HepG2 (cell line): Measurements from ENCODE around the gene GUK1. TPM values are rescaled to one million over a fixed set of nuclear protein-coding genes. Genes with fewer than 3 reads are reported as not detected.

ENCODE experiments used
- ATAC-seq: fragments of 200-7000 bp; cut with Tn5 transposase; 3 replicates; pipeline ENCODE4 v1.9.1; 2020; ENCODE audit warnings: mild to moderate bottlenecking, moderate library complexity
- BruUV-seq: library from RNA; stranded (reverse); fragments of 400-500 nt; replicated peaks from 2 replicates; lab custom pipeline; 2021; lab: Mats Ljungman, UMichigan
- CTCF ChIA-PET: fragments of 300-600 bp; formaldehyde crosslinking; extraction: SDS; loops from one replicate; lab custom pipeline; 2021; ENCODE audit warnings: low total read pairs, inconsistent platforms, low intra/inter-chr PET ratio; lab: Yijun Ruan, JAX
- POLR2A ChIA-PET: fragments of 350-600 bp; sonication (Branson Sonifier 250); formaldehyde crosslinking; loops from one replicate; lab custom pipeline; 2020; ENCODE audit warnings: antibody characterized with exemption, inconsistent platforms; lab: Yijun Ruan, JAX
- DNase-seq: peaks from one replicate; pipeline ENCODE4 v3.0.0-alpha.2; 2015; ENCODE audit warnings: low spot score
- FAIRE-seq: peaks from 3 replicates; lab custom pipeline; 2011; peaks lifted over from hg19 to GRCh38; lab: Jason Lieb, UNC
- H2AFZ ChIP-seq: one replicate; pipeline ENCODE4 v1.6.1; 2011; ENCODE audit warnings: low read length, inconsistent platforms
- H3K27ac ChIP-seq: fragments of 300-600 bp; 3 replicates; pipeline ENCODE4 v1.8.0; 2011; ENCODE audit warnings: mixed run types, mild to moderate bottlenecking, mixed read lengths, low read length, inconsistent platforms; ENCODE audit not compliant: insufficient read depth; ENCODE audit errors: extremely low read length
- H3K27me3 ChIP-seq, 2 experiments: fragments of 200-600 bp in 1 of 2; 2 replicates in 1 of 2; 3 replicates in 1 of 2; pipeline versions ENCODE4 v1.6.0 to v1.8.0; 2011; ENCODE audit warnings: low read length in 2 of 2, mild to moderate bottlenecking in 2 of 2, moderate library complexity in 2 of 2, inconsistent platforms in 1 of 2; ENCODE audit not compliant: insufficient read depth in 2 of 2, control insufficient read depth in 1 of 2
- H3K36me3 ChIP-seq, 2 experiments: fragments of 200-600 bp in 1 of 2; replicated peaks in 1 of 2; 2 replicates in 1 of 2; 3 replicates in 1 of 2; pipeline versions ENCODE4 v1.5.1 to v1.8.0; 2011; ENCODE audit warnings: low read length in 2 of 2, inconsistent platforms in 1 of 2; ENCODE audit not compliant: insufficient read depth in 2 of 2, control insufficient read depth in 1 of 2
- H3K4me1 ChIP-seq: 2 replicates; pipeline ENCODE4 v1.5.1; 2012; ENCODE audit warnings: low read length, inconsistent platforms; ENCODE audit not compliant: insufficient read depth
- H3K4me2 ChIP-seq: 2 replicates; pipeline ENCODE4 v1.6.0; 2011; ENCODE audit warnings: low read depth, low read length, inconsistent platforms
- H3K4me3 ChIP-seq, 3 experiments: fragments of 200-600 bp in 1 of 3; sonication (generic), shearing (Covaris generic) in 1 of 3; replicated peaks in 1 of 3; 2 replicates each; pipeline ENCODE4 v1.5.1; 2011 to 2016; ENCODE audit warnings: low read length in 3 of 3, inconsistent platforms in 2 of 3, low read depth in 2 of 3, mild to moderate bottlenecking in 2 of 3, control low read depth in 1 of 3, mixed read lengths in 1 of 3; ENCODE audit not compliant: insufficient read depth in 1 of 3
- H3K79me2 ChIP-seq: one replicate; pipeline ENCODE4 v1.6.1; 2011; ENCODE audit warnings: low read length, inconsistent platforms; ENCODE audit not compliant: insufficient read depth
- H3K9ac ChIP-seq: 2 replicates; pipeline ENCODE4 v1.6.0; 2011; ENCODE audit warnings: mild to moderate bottlenecking, low read depth, low read length, inconsistent platforms; ENCODE audit not compliant: insufficient read depth
- H3K9me3 ChIP-seq: 2 replicates; pipeline ENCODE4 v1.5.1; 2012; ENCODE audit warnings: mild to moderate bottlenecking, low read length
- H4K20me1 ChIP-seq: 2 replicates; pipeline ENCODE4 v1.6.0; 2011; ENCODE audit warnings: inconsistent platforms, mild to moderate bottlenecking, low read length, moderate library complexity; ENCODE audit not compliant: insufficient read depth
- HNRNPH1 ChIP-seq: fragments of 200-400 bp; formaldehyde crosslinking; optimal IDR thresholded peaks from 2 replicates; pipeline ENCODE3; 2017; ENCODE audit warnings: mild to moderate bottlenecking, low read depth, low read length
- MED1 ChIP-seq: sonication (generic); formaldehyde crosslinking; IDR thresholded peaks from 2 replicates; pipeline ENCODE4 v1.4.0; 2020; ENCODE audit warnings: missing genetic modification reagents
- PCBP1 ChIP-seq: fragments of 200-400 bp; formaldehyde crosslinking; IDR thresholded peaks from 2 replicates; pipeline ENCODE4 v1.6.1; 2017; ENCODE audit warnings: mild to moderate bottlenecking, low read depth, low read length, borderline replicate concordance
- RBM22 ChIP-seq: fragments of 200-400 bp; formaldehyde crosslinking; optimal IDR thresholded peaks from 2 replicates; pipeline ENCODE3; 2017; ENCODE audit warnings: mild to moderate bottlenecking, low read length, moderate library complexity
- ZBTB34 ChIP-seq: sonication (generic); formaldehyde crosslinking; IDR thresholded peaks from 2 replicates; pipeline ENCODE4 v1.8.0; 2022; ENCODE audit warnings: mild to moderate bottlenecking, missing genetic modification reagents
- WGBS: methylation state at CpG from one replicate; pipeline ENCODE4 v1.1.6; 2017; ENCODE audit warnings: low lambda C conversion rate; 5-methylcytosine and 5-hydroxymethylcytosine counted together
- in situ Hi-C: cut with HindIII; loops from 2 replicates; pipeline ENCODE4 v1.10.0; 2017; ENCODE audit warnings: low pct_unique_long_range_greater_than_20kb; ENCODE audit not compliant: extremely low pct_ligation_motif_present
- intact Hi-C: fragments of 100-400 bp; cut with micrococcal nuclease; formaldehyde crosslinking; loops from one replicate; pipeline ENCODE4 v1.10.0; 2022; ENCODE audit not compliant: unreplicated experiment
- polyA plus RNA-seq, 8 experiments: library from polyadenylated mRNA; depleted of rRNA in 3 of 8; stranded (reverse) in 7 of 8; unstranded in 1 of 8; fragments of >200 nt; fragmentation: Illumina TruSeq in 4 of 8; extraction: Trizol in 4 of 8; gene quantifications; 2 replicates each; pipeline versions ENCODE4 v1.2.1 to v1.2.3, GENCODE V29; 2011 to 2016; ENCODE audit warnings: low read depth in 4 of 8, missing spikeins in 1 of 8, mixed read lengths in 1 of 8; ENCODE audit not compliant: insufficient read depth in 1 of 8
- total RNA-seq, 5 experiments: library from RNA; depleted of rRNA; stranded (reverse); fragments of >200 nt; fragmentation: Illumina TruSeq; extraction: Trizol; gene quantifications; 2 replicates each; pipeline ENCODE4 v1.2.3, GENCODE V29; 2016; ENCODE audit warnings: low read depth in 1 of 5

The GUK1 gene
- total and polyA plus RNA-seq, 2 of the 13 experiments (the other 11 are each of a cell fraction or from before 2014, with no cell fraction given) = 116 to 154 TPM

DNA sequence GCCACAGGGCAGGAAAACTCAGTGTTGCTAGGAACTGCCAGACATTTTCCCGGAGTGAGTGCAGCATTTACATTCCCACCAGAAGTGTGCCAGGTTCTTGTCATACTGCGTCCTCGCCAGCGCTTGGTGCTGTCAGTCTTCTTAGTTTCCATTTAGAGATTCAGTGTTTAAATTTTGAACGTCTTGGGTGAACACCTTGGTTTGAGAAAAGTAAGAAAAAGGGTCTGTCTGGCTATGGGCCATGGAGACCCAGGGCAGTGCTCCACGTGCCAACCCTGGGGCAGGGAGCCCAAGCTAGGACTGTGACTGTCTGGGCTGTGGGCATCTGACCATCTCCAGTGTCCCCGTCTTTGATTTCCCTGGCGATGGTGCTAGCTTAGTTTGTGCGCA lies 41.6 kb downstream of the GUK1 start:
- DNase-seq (no peak), ATAC-seq (no peak), FAIRE-seq (no peak)
- Histone ChIP-seq H3K79me2 (no peaks in the 10 kb centered on the region), H3K36me3 (no peaks in the 10 kb centered on the region), H3K4me1 (peaks cover 7% of the 10 kb centered on the region), H3K27me3 (no peaks in the 10 kb centered on the region), H3K9ac (no peak overlapping the region), H4K20me1 (no peaks in the 10 kb centered on the region), H3K27ac (no peak overlapping the region), H3K4me3 (no peak overlapping the region), H3K4me2 (no peak overlapping the region), H2AFZ (no peak overlapping the region), H3K9me3 (no peaks in the 10 kb centered on the region)
- intact Hi-C loops = loop anchor here (2.0 kb wide), 1 partner anchor 51 kb away; no protein-coding TSS in a partner anchor
- POLR2A ChIA-PET = no interaction called here
- WGBS = 71% methylated on average over 8 of the region's 9 CpGs
- CTCF ChIA-PET = interaction anchor here (2.3 kb wide), 1 partner anchor 51 kb away, joined by 6 read pairs; no protein-coding TSS in a partner anchor
- TF ChIP-seq MED1 (CRISPR knock-in tag) (no peak), RBM22 (peak; percentile 19), ZBTB34 (CRISPR knock-in tag) (no peak)
- BruUV-seq = no TSS peak
- in situ Hi-C loops = no loop called here

- DNase-seq (no peak), FAIRE-seq (no peak), ATAC-seq (no peak)
- no peak overlapping the region for H3K27ac ChIP-seq
- no peaks in the 10 kb centered on the region for H3K9me3 ChIP-seq
- POLR2A ChIA-PET = no interaction called here
- intact Hi-C loops = no loop called here
- TF ChIP-seq HNRNPH1 (no peak), PCBP1 (0 out of 2 replicates have a peak, but pooled peaks have one; percentile 35)
- no peaks in the 10 kb centered on the region for H3K79me2 ChIP-seq
- WGBS = 82% methylated on average over 32 of the region's 32 CpGs
- no peaks in the 10 kb centered on the region for H4K20me1 ChIP-seq
- no peaks in the 10 kb centered on the region for H3K27me3 ChIP-seq
- no TSS peak for BruUV-seq
- H3K36me3 ChIP-seq = no peaks in the 10 kb centered on the region
- no peak overlapping the region for H3K4me2 ChIP-seq
- in situ Hi-C loops = no loop called here
- H3K4me1 ChIP-seq = peaks cover 7% of the 10 kb centered on the region
- CTCF ChIA-PET = no interaction called here
- H2AFZ ChIP-seq = no peak overlapping the region
- no peak overlapping the region for H3K9ac ChIP-seq
- H3K4me3 ChIP-seq = no peak overlapping the region
Observed at GRCh38 chr1:228182296-228183030, 42.4 kb downstream of the GUK1 start.
